HepG2 (cell line): ENCODE data around the gene CD7. TPM values are rescaled to one million over a fixed set of nuclear protein-coding genes. Genes with fewer than 3 reads are reported as not detected.

ENCODE experiments used
- AHDC1 ChIP-seq: sonication (generic); formaldehyde crosslinking; IDR thresholded peaks from 2 replicates; pipeline ENCODE4 v1.5.1; 2020; ENCODE audit warnings: mild to moderate bottlenecking, missing genetic modification reagents, borderline replicate concordance
- NFAT5 ChIP-seq: sonication (generic); formaldehyde crosslinking; IDR thresholded peaks from 2 replicates; pipeline ENCODE4 v1.4.0; 2020; ENCODE audit warnings: missing genetic modification reagents
- RFXAP ChIP-seq: sonication (generic); formaldehyde crosslinking; IDR thresholded peaks from 2 replicates; pipeline ENCODE4 v1.4.0; 2020; ENCODE audit warnings: missing genetic modification reagents, borderline replicate concordance
- SRY ChIP-seq: sonication (generic); formaldehyde crosslinking; IDR thresholded peaks from 2 replicates; pipeline ENCODE4 v1.8.0; 2022; ENCODE audit warnings: mild to moderate bottlenecking, missing genetic modification reagents
- SUZ12 ChIP-seq: fragments of 150-350 bp; IDR thresholded peaks from 2 replicates; pipeline ENCODE4 v1.6.1; 2014; ENCODE audit warnings: low read depth, low read length
- ZNF232 ChIP-seq: sonication (generic); formaldehyde crosslinking; IDR thresholded peaks from 2 replicates; pipeline ENCODE4 v1.4.0; 2020; ENCODE audit warnings: missing genetic modification reagents, borderline replicate concordance
- ZNF354B ChIP-seq: sonication (generic); formaldehyde crosslinking; IDR thresholded peaks from 2 replicates; pipeline ENCODE4 v1.8.0; 2022; ENCODE audit warnings: mild to moderate bottlenecking, missing genetic modification reagents
- polyA plus RNA-seq, 8 experiments: library from polyadenylated mRNA; depleted of rRNA in 3 of 8; stranded (reverse) in 7 of 8; unstranded in 1 of 8; fragments of >200 nt; fragmentation: Illumina TruSeq in 4 of 8; extraction: Trizol in 4 of 8; gene quantifications; 2 replicates each; pipeline versions ENCODE4 v1.2.1 to v1.2.3, GENCODE V29; 2011 to 2016; ENCODE audit warnings: low read depth in 4 of 8, missing spikeins in 1 of 8, mixed read lengths in 1 of 8; ENCODE audit not compliant: insufficient read depth in 1 of 8
- total RNA-seq, 5 experiments: library from RNA; depleted of rRNA; stranded (reverse); fragments of >200 nt; fragmentation: Illumina TruSeq; extraction: Trizol; gene quantifications; 2 replicates each; pipeline ENCODE4 v1.2.3, GENCODE V29; 2016; ENCODE audit warnings: low read depth in 1 of 5
- TF ChIP-seq, protein P1 (sequence below): sonication (generic); formaldehyde crosslinking; IDR thresholded peaks from 2 replicates; pipeline ENCODE4 v1.5.1; 2020; ENCODE audit warnings: mild to moderate bottlenecking, missing genetic modification reagents, moderate library complexity
- TF ChIP-seq, protein P2 (sequence below): IDR thresholded peaks from 2 replicates; pipeline ENCODE4 v1.6.1; 2016; ENCODE audit warnings: missing biosample characterization, missing genetic modification reagents, low read depth
- TF ChIP-seq, protein P3 (sequence below): IDR thresholded peaks from 2 replicates; pipeline ENCODE4 v1.6.1; 2016; ENCODE audit warnings: missing compliant biosample characterization, missing genetic modification reagents, borderline replicate concordance

The CD7 gene
- total and polyA plus RNA-seq, 2 of the 13 experiments (the other 11 are each of a cell fraction or from before 2014, with no cell fraction given), result 67.6 to 76.4 TPM

- TF ChIP-seq, protein P1, sequence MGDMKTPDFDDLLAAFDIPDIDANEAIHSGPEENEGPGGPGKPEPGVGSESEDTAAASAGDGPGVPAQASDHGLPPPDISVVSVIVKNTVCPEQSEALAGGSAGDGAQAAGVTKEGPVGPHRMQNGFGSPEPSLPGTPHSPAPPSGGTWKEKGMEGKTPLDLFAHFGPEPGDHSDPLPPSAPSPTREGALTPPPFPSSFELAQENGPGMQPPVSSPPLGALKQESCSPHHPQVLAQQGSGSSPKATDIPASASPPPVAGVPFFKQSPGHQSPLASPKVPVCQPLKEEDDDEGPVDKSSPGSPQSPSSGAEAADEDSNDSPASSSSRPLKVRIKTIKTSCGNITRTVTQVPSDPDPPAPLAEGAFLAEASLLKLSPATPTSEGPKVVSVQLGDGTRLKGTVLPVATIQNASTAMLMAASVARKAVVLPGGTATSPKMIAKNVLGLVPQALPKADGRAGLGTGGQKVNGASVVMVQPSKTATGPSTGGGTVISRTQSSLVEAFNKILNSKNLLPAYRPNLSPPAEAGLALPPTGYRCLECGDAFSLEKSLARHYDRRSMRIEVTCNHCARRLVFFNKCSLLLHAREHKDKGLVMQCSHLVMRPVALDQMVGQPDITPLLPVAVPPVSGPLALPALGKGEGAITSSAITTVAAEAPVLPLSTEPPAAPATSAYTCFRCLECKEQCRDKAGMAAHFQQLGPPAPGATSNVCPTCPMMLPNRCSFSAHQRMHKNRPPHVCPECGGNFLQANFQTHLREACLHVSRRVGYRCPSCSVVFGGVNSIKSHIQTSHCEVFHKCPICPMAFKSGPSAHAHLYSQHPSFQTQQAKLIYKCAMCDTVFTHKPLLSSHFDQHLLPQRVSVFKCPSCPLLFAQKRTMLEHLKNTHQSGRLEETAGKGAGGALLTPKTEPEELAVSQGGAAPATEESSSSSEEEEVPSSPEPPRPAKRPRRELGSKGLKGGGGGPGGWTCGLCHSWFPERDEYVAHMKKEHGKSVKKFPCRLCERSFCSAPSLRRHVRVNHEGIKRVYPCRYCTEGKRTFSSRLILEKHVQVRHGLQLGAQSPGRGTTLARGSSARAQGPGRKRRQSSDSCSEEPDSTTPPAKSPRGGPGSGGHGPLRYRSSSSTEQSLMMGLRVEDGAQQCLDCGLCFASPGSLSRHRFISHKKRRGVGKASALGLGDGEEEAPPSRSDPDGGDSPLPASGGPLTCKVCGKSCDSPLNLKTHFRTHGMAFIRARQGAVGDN (CRISPR knock-in tag), result peak; percentile 75
- TF ChIP-seq, protein P2, sequence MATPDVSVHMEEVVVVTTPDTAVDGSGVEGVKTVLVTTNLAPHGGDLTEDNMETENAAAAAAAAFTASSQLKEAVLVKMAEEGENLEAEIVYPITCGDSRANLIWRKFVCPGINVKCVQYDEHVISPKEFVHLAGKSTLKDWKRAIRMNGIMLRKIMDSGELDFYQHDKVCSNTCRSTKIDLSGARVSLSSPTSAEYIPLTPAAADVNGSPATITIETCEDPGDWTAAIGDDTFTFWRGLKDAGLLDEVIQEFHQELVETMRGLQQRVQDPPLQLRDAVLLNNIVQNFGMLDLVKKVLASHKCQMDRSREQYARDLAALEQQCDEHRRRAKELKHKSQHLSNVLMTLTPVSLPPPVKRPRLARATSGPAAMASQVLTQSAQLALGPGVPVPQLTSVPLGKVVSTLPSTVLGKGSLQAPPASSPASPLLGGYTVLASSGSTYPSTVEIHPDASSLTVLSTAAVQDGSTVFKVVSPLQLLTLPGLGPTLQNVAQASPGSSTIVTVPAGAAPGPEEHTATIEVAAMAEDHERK (CRISPR knock-in tag), result no peak
- TF ChIP-seq NFAT5 (CRISPR knock-in tag), result no peak
- no peak for TF ChIP-seq SUZ12
- TF ChIP-seq, protein P3, sequence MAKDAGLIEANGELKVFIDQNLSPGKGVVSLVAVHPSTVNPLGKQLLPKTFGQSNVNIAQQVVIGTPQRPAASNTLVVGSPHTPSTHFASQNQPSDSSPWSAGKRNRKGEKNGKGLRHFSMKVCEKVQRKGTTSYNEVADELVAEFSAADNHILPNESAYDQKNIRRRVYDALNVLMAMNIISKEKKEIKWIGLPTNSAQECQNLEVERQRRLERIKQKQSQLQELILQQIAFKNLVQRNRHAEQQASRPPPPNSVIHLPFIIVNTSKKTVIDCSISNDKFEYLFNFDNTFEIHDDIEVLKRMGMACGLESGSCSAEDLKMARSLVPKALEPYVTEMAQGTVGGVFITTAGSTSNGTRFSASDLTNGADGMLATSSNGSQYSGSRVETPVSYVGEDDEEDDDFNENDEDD (CRISPR knock-in tag), result 0 out of 2 replicates have a peak, but pooled peaks have one; percentile 9
- TF ChIP-seq ZNF354B (CRISPR knock-in tag), result no peak
- TF ChIP-seq ZNF232 (CRISPR knock-in tag), result 0 out of 2 replicates have a peak, but pooled peaks have one; percentile 52
- no peak for TF ChIP-seq RFXAP (CRISPR knock-in tag)
- TF ChIP-seq SRY (CRISPR knock-in tag), result no peak
- TF ChIP-seq AHDC1 (CRISPR knock-in tag), result no peak
Measured at GRCh38 chr17:82355770-82356427, 38.5 kb upstream of the CD7 start (continued).
